ENCODE measurements around the gene AOPEP. TPM values are rescaled to one million over a fixed set of nuclear protein-coding genes. Genes with fewer than 3 reads are reported as not detected.

The AOPEP gene
- total and polyA plus RNA-seq, 2 donors, result 9.6 to 36.5 TPM

DNA sequence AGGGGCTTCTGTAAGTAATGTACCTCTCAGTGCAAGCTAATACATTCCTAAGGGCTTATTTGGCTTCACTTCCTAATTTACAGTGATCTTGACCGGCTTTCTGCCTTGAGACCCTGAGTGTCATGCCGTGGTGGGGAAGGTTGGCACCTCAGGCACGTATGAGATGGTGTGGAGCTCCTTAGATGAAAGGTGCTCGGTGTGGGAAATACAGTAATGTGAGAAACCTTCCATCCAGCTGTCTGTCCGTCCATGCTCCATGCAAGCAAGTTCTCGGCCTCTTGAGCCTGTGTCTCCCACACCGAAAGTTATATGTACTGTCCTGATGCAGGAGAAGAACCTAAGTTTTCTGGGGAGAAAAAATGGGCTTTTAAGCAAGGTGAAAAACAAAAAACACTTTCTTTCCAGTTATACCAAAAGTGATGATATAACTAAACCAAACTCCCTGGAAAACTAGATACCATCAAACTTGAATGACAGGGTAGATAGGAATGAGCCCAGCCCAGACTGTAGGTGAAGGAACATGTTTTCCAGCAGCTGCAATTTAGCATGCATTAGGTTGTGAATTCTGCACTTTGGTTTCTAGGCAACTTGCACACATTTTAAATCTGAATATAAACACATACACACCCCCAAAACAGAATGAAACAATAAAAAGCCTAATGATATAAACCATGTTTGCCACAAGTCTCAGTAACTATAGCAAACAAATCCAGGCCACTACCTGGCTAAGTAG, 311.5 kb downstream of the AOPEP start:
- Histone ChIP-seq H3K27me3 (ENCODE audit: control insufficient read depth in 2 of 2, insufficient read depth in 1 of 2, low read length in 1 of 2) (no peaks in the 10 kb centered on the region), H3K4me1 (ENCODE audit: control insufficient read depth in 2 of 2, insufficient read depth in 2 of 2, low read length in 2 of 2) (no peaks in the 10 kb centered on the region), H3K36me3 (ENCODE audit: control insufficient read depth in 2 of 2, insufficient read depth in 2 of 2, low read length in 1 of 2) (peaks cover 0 to 2% of the 10 kb centered on the region in 2 donors), H3K27ac (ENCODE audit: low read depth in 1 of 2, low read length in 1 of 2) (no peak overlapping the region), H3K9me3 (ENCODE audit: control insufficient read depth in 2 of 2, insufficient read depth in 1 of 2, low read length in 1 of 2) (no peaks in the 10 kb centered on the region), H3K4me3 (ENCODE audit: low read length in 2 of 2) (no peak overlapping the region)
- no peak for DNase-seq (ENCODE audit: low read depth in 6 of 9, low spot score in 9 of 9)
- 95% methylated on average over 7 of the region's 7 CpGs for WGBS

DNA sequence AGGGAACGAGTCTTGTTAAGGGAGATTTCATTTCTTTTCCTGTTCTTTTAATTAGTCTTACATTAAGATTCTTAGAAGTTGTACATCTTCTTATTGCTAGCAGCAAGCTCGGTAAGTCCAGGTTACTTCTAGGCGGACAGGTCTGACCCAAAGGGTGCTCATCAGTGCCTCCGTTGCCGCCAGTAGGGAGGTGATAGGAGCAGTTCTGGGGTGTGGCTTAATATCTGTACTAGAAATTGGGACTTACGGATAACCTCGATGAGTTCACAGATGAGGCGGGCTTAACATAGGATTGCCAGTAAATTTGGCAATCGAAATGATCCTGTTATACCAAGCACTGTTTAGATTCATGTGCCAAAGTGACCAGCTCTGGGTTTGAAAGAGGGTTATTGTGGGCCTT, 312.2 kb downstream of the AOPEP start:
- H3K27me3 ChIP-seq (ENCODE audit: control insufficient read depth in 2 of 2, insufficient read depth in 1 of 2, low read length in 1 of 2), result no peaks in the 10 kb centered on the region
- H3K36me3 ChIP-seq (ENCODE audit: control insufficient read depth in 2 of 2, insufficient read depth in 2 of 2, low read length in 1 of 2), result peaks cover 0 to 2% of the 10 kb centered on the region in 2 donors
- no peak overlapping the region for H3K27ac ChIP-seq (ENCODE audit: low read depth in 1 of 2, low read length in 1 of 2)
- no peaks in the 10 kb centered on the region for H3K9me3 ChIP-seq (ENCODE audit: control insufficient read depth in 2 of 2, insufficient read depth in 1 of 2, low read length in 1 of 2)
- 99% methylated on average over 9 of the region's 9 CpGs for WGBS
- H3K4me3 ChIP-seq (ENCODE audit: low read length in 2 of 2), result no peak overlapping the region
- H3K4me1 ChIP-seq (ENCODE audit: control insufficient read depth in 2 of 2, insufficient read depth in 2 of 2, low read length in 2 of 2), result no peaks in the 10 kb centered on the region
- no peak for DNase-seq (ENCODE audit: low read depth in 6 of 9, low spot score in 9 of 9)

DNA sequence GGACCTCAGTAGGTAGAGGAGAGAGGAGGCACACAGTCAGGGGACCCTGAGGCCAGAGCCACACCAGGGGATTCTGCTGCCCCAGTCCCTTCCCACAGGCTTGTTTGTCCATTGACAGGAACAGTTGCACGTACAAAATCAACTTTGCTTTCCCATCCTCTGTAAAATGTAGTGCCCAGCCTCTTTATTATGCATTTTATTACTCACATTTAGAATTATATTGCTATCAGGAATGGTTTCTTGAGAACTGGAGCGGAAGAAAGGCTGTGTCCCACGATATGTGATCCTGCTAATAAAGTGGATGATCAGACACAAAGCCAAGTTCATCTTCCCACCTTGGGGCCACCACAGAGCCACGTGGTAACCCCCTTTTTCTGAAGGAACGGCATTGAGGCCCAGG, 313.6 kb downstream of the AOPEP start:
- peaks cover 0 to 2% of the 10 kb centered on the region in 2 donors for H3K36me3 ChIP-seq (ENCODE audit: control insufficient read depth in 2 of 2, insufficient read depth in 2 of 2, low read length in 1 of 2)
- H3K27me3 ChIP-seq (ENCODE audit: control insufficient read depth in 2 of 2, insufficient read depth in 1 of 2, low read length in 1 of 2), result peaks cover 0 to 6% of the 10 kb centered on the region in 2 donors
- no peak overlapping the region for H3K4me3 ChIP-seq (ENCODE audit: low read length in 2 of 2)
- no peaks in the 10 kb centered on the region for H3K9me3 ChIP-seq (ENCODE audit: control insufficient read depth in 2 of 2, insufficient read depth in 1 of 2, low read length in 1 of 2)
- H3K27ac ChIP-seq (ENCODE audit: low read depth in 1 of 2, low read length in 1 of 2), result no peak overlapping the region
- H3K4me1 ChIP-seq (ENCODE audit: control insufficient read depth in 2 of 2, insufficient read depth in 2 of 2, low read length in 2 of 2), result no peaks in the 10 kb centered on the region
- WGBS, result 94% methylated on average over 5 of the region's 5 CpGs
- no peak for DNase-seq (ENCODE audit: low read depth in 6 of 9, low spot score in 9 of 9)

DNA sequence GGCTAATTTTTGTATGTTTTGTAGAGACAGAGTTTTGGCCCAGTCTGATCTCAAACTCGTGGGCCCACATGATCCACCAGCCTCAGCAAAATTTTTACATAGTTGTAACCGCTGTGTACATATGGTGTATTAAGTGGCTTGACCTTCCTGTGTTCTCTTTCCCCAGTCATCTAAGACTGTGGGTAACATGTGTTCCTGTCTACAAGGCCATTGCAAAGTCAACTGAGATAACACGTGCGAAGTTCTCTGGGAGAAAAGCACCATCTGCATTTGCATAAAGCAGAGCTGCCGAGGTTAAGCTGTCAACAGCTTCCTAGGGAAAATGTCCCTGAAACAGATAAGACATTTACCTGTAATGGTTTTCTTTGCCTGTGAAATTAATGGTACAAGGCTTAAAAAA, 317.3 kb downstream of the AOPEP start:
- Histone ChIP-seq H3K27me3 (ENCODE audit: control insufficient read depth in 2 of 2, insufficient read depth in 1 of 2, low read length in 1 of 2) (peaks cover 9 to 28% of the 10 kb centered on the region in 2 donors), H3K9me3 (ENCODE audit: control insufficient read depth in 2 of 2, insufficient read depth in 1 of 2, low read length in 1 of 2) (no peaks in the 10 kb centered on the region), H3K4me3 (ENCODE audit: low read length in 2 of 2) (no peak overlapping the region), H3K4me1 (ENCODE audit: control insufficient read depth in 2 of 2, insufficient read depth in 2 of 2, low read length in 2 of 2) (peaks cover 3 to 4% of the 10 kb centered on the region in 2 donors), H3K27ac (ENCODE audit: low read depth in 1 of 2, low read length in 1 of 2) (no peak overlapping the region), H3K36me3 (ENCODE audit: control insufficient read depth in 2 of 2, insufficient read depth in 2 of 2, low read length in 1 of 2) (no peaks in the 10 kb centered on the region)
- DNase-seq (ENCODE audit: low read depth in 6 of 9, low spot score in 9 of 9), result no peak
- 94% methylated on average over 5 of the region's 5 CpGs for WGBS

DNA sequence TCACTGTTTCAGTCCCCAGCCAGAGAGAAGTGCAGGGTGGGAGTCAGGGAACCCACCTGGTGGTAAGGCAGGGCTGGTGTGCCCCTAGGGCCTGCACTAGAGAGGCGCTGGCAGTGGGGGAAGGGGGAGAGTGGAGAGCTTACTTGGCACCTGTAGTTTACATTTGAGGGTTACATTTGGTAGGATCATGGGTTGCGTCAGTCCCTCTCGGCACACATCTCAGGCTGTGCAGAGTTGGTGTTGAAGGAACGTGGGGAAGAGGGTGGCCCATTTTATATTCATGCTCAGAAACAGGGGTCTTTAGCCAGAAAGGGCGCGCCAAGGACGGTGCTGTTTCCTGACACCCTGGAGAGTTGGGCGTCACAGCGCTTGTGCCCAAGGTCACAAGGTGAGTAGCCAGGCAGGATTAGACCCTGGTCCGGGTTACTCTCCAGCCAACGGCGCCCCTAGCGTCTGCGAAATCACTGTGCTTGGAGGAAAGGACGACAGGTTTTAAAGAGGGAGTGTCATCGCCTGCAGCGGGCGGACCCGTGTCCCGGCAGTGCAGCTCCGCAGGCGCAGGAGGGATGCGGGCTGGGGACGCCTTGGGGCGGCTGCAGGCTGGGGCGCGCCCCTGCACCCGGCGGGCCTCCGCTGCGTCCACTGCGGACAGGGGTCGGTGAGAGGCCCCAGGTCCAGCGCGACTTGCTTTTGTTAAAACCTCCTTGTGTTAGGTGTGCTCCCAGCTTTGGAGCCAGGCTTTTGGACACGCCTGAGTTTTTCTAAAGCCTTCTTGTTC, 318.4 kb downstream of the AOPEP start:
- peaks cover 14 to 38% of the 10 kb centered on the region in 2 donors for H3K27me3 ChIP-seq (ENCODE audit: control insufficient read depth in 2 of 2, insufficient read depth in 1 of 2, low read length in 1 of 2)
- 94% methylated on average over 36 of the region's 36 CpGs for WGBS
- H3K4me1 ChIP-seq (ENCODE audit: control insufficient read depth in 2 of 2, insufficient read depth in 2 of 2, low read length in 2 of 2), result peaks cover 3 to 5% of the 10 kb centered on the region in 2 donors
- H3K27ac ChIP-seq (ENCODE audit: low read depth in 1 of 2, low read length in 1 of 2), result no peak overlapping the region
- no peak overlapping the region for H3K4me3 ChIP-seq (ENCODE audit: low read length in 2 of 2)
- no peak for DNase-seq (ENCODE audit: low read depth in 6 of 9, low spot score in 9 of 9)
- no peaks in the 10 kb centered on the region for H3K36me3 ChIP-seq (ENCODE audit: control insufficient read depth in 2 of 2, insufficient read depth in 2 of 2, low read length in 1 of 2)
- no peaks in the 10 kb centered on the region for H3K9me3 ChIP-seq (ENCODE audit: control insufficient read depth in 2 of 2, insufficient read depth in 1 of 2, low read length in 1 of 2)

DNA sequence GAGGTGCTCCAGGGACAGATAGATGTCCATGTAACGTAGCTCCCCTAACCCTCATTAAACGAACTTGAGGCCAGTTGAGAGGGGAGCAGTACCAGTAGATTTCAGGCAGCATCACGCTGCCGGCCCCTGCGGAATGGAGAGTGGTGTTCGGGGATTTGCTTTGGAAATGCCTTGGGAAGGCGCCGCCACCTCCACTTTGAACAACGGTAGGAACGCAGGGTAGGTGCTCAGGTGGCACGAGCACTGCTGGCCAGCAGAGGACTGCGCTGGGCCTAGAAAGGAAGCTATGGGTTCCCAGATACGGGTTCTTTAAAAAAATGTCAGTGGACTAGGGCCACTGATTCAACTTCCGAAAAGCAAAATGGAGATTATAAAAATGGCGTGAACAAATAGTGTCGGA, 319.3 kb downstream of the AOPEP start:
- Histone ChIP-seq H3K36me3 (ENCODE audit: control insufficient read depth in 2 of 2, insufficient read depth in 2 of 2, low read length in 1 of 2) (no peaks in the 10 kb centered on the region), H3K4me3 (ENCODE audit: low read length in 2 of 2) (no peak overlapping the region), H3K27ac (ENCODE audit: low read depth in 1 of 2, low read length in 1 of 2) (no peak overlapping the region), H3K9me3 (ENCODE audit: control insufficient read depth in 2 of 2, insufficient read depth in 1 of 2, low read length in 1 of 2) (no peaks in the 10 kb centered on the region), H3K27me3 (ENCODE audit: control insufficient read depth in 2 of 2, insufficient read depth in 1 of 2, low read length in 1 of 2) (peaks cover 20 to 38% of the 10 kb centered on the region in 2 donors), H3K4me1 (ENCODE audit: control insufficient read depth in 2 of 2, insufficient read depth in 2 of 2, low read length in 2 of 2) (peaks cover 3 to 5% of the 10 kb centered on the region in 2 donors)
- no peak for DNase-seq (ENCODE audit: low read depth in 6 of 9, low spot score in 9 of 9)
- 94% methylated on average over 16 of the region's 16 CpGs for WGBS

DNA sequence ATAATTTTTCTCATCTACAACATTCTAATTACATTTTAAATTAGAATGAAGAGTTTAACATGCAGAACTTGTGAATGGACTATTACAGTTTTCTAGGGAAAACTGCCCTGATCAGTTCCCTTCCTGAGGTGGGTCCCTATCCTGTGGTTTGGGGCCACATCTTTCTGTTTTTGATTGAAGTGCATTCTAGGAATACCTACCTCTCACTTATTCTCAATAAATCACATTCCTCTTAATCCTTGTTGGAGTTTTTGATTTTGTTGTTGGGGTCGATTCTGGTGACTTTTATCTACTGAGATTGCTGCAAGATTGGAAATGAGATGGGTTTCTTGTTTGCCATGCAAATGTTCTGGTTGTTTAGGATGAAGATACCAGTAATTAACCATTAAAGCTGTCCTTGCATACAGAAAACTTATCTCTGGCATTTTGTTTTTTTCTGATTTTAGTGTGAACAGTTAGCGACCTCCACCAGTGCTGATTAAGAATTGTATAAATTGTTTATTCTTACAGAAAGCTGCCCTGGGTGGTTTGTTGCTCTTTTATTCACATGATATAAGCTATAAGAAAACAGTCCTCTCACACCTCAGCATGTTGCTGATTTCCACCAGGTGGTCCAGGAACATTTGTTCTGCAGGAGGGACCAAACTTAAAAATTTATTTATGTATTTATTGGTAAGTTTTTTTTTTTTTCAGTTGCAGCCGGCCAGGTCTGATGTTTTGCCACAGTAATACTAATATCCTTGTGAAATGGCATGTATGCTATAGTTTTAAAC, 321.1 kb downstream of the AOPEP start:
- Histone ChIP-seq H3K9me3 (ENCODE audit: control insufficient read depth in 2 of 2, insufficient read depth in 1 of 2, low read length in 1 of 2) (no peaks in the 10 kb centered on the region), H3K4me3 (ENCODE audit: low read length in 2 of 2) (peak overlapping the region in 1 of 2 donors; percentile 55), H3K36me3 (ENCODE audit: control insufficient read depth in 2 of 2, insufficient read depth in 2 of 2, low read length in 1 of 2) (no peaks in the 10 kb centered on the region), H3K27ac (ENCODE audit: low read depth in 1 of 2, low read length in 1 of 2) (no peak overlapping the region), H3K27me3 (ENCODE audit: control insufficient read depth in 2 of 2, insufficient read depth in 1 of 2, low read length in 1 of 2) (peaks cover 20 to 38% of the 10 kb centered on the region in 2 donors), H3K4me1 (ENCODE audit: control insufficient read depth in 2 of 2, insufficient read depth in 2 of 2, low read length in 2 of 2) (peaks cover 3 to 5% of the 10 kb centered on the region in 2 donors)
- no peak for DNase-seq (ENCODE audit: low read depth in 6 of 9, low spot score in 9 of 9)
- WGBS, result 82% methylated on average over 3 of the region's 3 CpGs

DNA sequence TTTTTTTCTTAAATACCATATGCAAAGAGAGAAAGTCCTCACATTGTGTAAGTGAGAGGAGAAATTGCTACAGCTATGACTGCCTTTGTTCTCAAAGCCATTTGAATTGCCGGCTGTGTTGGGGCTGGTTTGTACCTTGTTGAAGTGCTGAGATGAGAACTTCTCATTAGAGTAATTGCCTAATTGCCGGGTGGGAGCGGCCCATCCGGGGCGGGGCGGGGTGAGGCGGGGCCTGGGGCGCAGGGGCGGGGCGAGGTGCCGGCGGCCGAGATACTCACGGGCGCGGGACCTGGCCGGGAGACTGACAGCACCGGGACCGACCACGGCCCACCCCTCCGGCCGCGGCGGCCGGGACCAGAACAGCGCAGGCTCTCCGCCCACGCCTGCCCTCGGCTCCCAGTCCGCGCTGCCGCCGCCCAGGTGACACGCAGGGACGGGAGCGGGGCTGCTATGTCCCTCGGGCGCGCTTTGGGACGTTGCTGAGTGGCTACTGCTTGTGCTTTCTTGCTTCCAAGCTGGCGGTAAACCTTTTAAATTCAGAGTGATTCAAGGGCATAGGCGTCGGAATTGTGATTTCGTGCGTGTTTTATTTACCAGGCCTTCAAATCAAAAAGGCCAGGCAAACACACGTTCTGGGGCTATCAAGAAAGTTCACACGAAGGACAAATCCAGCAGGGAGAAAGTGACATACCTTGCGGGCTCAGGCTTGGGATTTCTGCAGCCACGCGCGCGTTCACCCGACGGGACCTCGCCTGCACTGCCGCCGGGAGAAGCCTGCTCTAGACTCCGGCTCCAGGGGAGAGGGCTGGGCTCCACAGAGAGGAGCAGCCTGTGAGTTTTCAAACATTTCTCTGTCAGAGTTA, 322.0 kb downstream of the AOPEP start:
- 2% methylated on average over 58 of the region's 58 CpGs for WGBS
- peaks cover 3 to 5% of the 10 kb centered on the region in 2 donors for H3K4me1 ChIP-seq (ENCODE audit: control insufficient read depth in 2 of 2, insufficient read depth in 2 of 2, low read length in 2 of 2)
- no peaks in the 10 kb centered on the region for H3K36me3 ChIP-seq (ENCODE audit: control insufficient read depth in 2 of 2, insufficient read depth in 2 of 2, low read length in 1 of 2)

More for the DNA sequence above, 322.0 kb downstream of the AOPEP start:
- Histone ChIP-seq H3K4me3 (ENCODE audit: low read length in 2 of 2) (peak overlapping the region in 1 of 2 donors; percentile 55), H3K9me3 (ENCODE audit: control insufficient read depth in 2 of 2, insufficient read depth in 1 of 2, low read length in 1 of 2) (no peaks in the 10 kb centered on the region), H3K27ac (ENCODE audit: low read depth in 1 of 2, low read length in 1 of 2) (peak overlapping the region in 1 of 2 donors; percentile 42), H3K27me3 (ENCODE audit: control insufficient read depth in 2 of 2, insufficient read depth in 1 of 2, low read length in 1 of 2) (peaks cover 20 to 38% of the 10 kb centered on the region in 2 donors)
- DNase-seq (ENCODE audit: low read depth in 6 of 9, low spot score in 9 of 9), result peak in 2 of 9 donors; percentile 5 to 29
